DOHH2 (cell line): ENCODE measurements around the gene TIAM2.
"Not testable (repeated sequence)": the region's sequence is repeated elsewhere in the genome, so short reads cannot be mapped to it uniquely, and the experiment has no call there.

ENCODE experiments used
- H3F3A ChIP-seq: fragments of 200-600 bp; sonication (generic), shearing (Covaris generic); 2 replicates; pipeline ENCODE4 v1.6.0; 2016; ENCODE audit warnings: antibody characterized with exemption, mild to moderate bottlenecking; ENCODE audit not compliant: control insufficient read depth, insufficient read depth
- H3K27ac ChIP-seq: fragments of 200-600 bp; sonication (generic); 2 replicates; pipeline ENCODE4 v1.5.1; 2014; ENCODE audit warnings: low read depth, mild to moderate bottlenecking, low read length, moderate library complexity
- H3K27me3 ChIP-seq: fragments of 200-600 bp; sonication (generic); 2 replicates; pipeline ENCODE4 v1.6.1; 2014; ENCODE audit warnings: mild to moderate bottlenecking, low read length, mixed read lengths; ENCODE audit not compliant: control insufficient read depth
- H3K36me3 ChIP-seq: fragments of 200-600 bp; sonication (generic); 2 replicates; pipeline ENCODE4 v1.6.1; 2014; ENCODE audit warnings: mild to moderate bottlenecking, low read length, moderate library complexity, mixed read lengths; ENCODE audit not compliant: control insufficient read depth
- H3K4me1 ChIP-seq: fragments of 200-600 bp; sonication (generic); 2 replicates; pipeline ENCODE4 v1.6.1; 2014; ENCODE audit warnings: mild to moderate bottlenecking, low read length, mixed read lengths; ENCODE audit not compliant: control insufficient read depth
- H3K4me2 ChIP-seq: fragments of 200-600 bp; sonication (generic); 2 replicates; pipeline ENCODE4 v1.6.0; 2014; ENCODE audit warnings: mild to moderate bottlenecking, low read length, moderate library complexity
- H3K4me3 ChIP-seq: fragments of 200-600 bp; sonication (generic); 2 replicates; pipeline ENCODE4 v1.5.1; 2014; ENCODE audit warnings: mild to moderate bottlenecking, low read length, mixed read lengths
- H3K79me2 ChIP-seq: fragments of 200-600 bp; sonication (generic); 2 replicates; pipeline ENCODE4 v1.6.1; 2014; ENCODE audit warnings: mild to moderate bottlenecking, low read length, mixed read lengths; ENCODE audit not compliant: control insufficient read depth
- H3K9me2 ChIP-seq: fragments of 200-600 bp; sonication (generic); replicated peaks from 2 replicates; pipeline ENCODE4 v1.6.1; 2014; ENCODE audit warnings: mild to moderate bottlenecking, low read length, mixed read lengths; ENCODE audit not compliant: control insufficient read depth
- H3K9me3 ChIP-seq: fragments of 200-600 bp; sonication (generic); 2 replicates; pipeline ENCODE4 v1.6.1; 2014; ENCODE audit warnings: antibody characterized with exemption, low read length, mixed read lengths; ENCODE audit not compliant: control insufficient read depth, insufficient read depth
- H4K20me1 ChIP-seq: fragments of 200-600 bp; sonication (generic); 2 replicates; pipeline ENCODE4 v1.6.0; 2014; ENCODE audit warnings: low read depth, mild to moderate bottlenecking, antibody characterized with exemption, low read length, moderate library complexity; ENCODE audit not compliant: control insufficient read depth, insufficient read depth
- CTCF ChIP-seq: fragments of 200-600 bp; sonication (generic); IDR thresholded peaks from one replicate; pipeline ENCODE4 v1.5.1; 2014; ENCODE audit warnings: antibody characterized with exemption, mild to moderate bottlenecking, low read depth, low read length; ENCODE audit not compliant: poor library complexity, severe bottlenecking
- EZH2phosphoT487 ChIP-seq: fragments of 200-600 bp; sonication (generic); IDR thresholded peaks from 2 replicates; pipeline ENCODE4 v1.6.1; 2017; ENCODE audit warnings: borderline replicate concordance, mild to moderate bottlenecking, antibody characterized with exemption, low read length, moderate library complexity, mixed read lengths

TIAM2 gene

GRCh38 chr6:155100087-155100486 lies 105.0 kb downstream of the TIAM2 start:
- no peaks in the 10 kb centered on the region for H3K9me3 ChIP-seq
- H3K36me3 ChIP-seq, result no peaks in the 10 kb centered on the region
- H3K27me3 ChIP-seq, result peaks cover 20% of the 10 kb centered on the region
- no peak overlapping the region for H3K4me3 ChIP-seq
- TF ChIP-seq CTCF (no peak), EZH2phosphoT487 (no peak)
- no peak overlapping the region for H3K4me2 ChIP-seq
- no peak overlapping the region for H3K27ac ChIP-seq
- no peaks in the 10 kb centered on the region for H4K20me1 ChIP-seq
- no peaks in the 10 kb centered on the region for H3F3A ChIP-seq
- no peaks in the 10 kb centered on the region for H3K79me2 ChIP-seq
- H3K9me2 ChIP-seq, result no peaks in the 10 kb centered on the region
- H3K4me1 ChIP-seq, result no peaks in the 10 kb centered on the region

GRCh38 chr6:155100591-155100990 lies 105.5 kb downstream of the TIAM2 start:
- no peaks in the 10 kb centered on the region for H4K20me1 ChIP-seq
- H3K36me3 ChIP-seq, result no peaks in the 10 kb centered on the region
- no peak for TF ChIP-seq EZH2phosphoT487
- no peak for TF ChIP-seq CTCF
- peaks cover 20% of the 10 kb centered on the region for H3K27me3 ChIP-seq
- no peak overlapping the region for H3K4me3 ChIP-seq
- H3K4me1 ChIP-seq, result no peaks in the 10 kb centered on the region
- no peak overlapping the region for H3K4me2 ChIP-seq
- H3K9me2 ChIP-seq, result no peaks in the 10 kb centered on the region
- no peak overlapping the region for H3K27ac ChIP-seq
- no peaks in the 10 kb centered on the region for H3F3A ChIP-seq
- no peaks in the 10 kb centered on the region for H3K79me2 ChIP-seq
- no peaks in the 10 kb centered on the region for H3K9me3 ChIP-seq

- H3K79me2 ChIP-seq, H3K9me3 ChIP-seq, H3K4me3 ChIP-seq, H3K9me2 ChIP-seq, H3F3A ChIP-seq, H4K20me1 ChIP-seq, H3K27ac ChIP-seq, H3K36me3 ChIP-seq, H3K4me2 ChIP-seq, H3K4me1 ChIP-seq: not testable (repeated sequence)
- peaks cover 34% of the 10 kb centered on the region for H3K27me3 ChIP-seq
These were observed 108.0 kb downstream of the TIAM2 start for GRCh38 chr6:155103083-155103645.

- H3K27ac ChIP-seq, result no peak overlapping the region
These were observed 108.8 kb downstream of the TIAM2 start for GRCh38 chr6:155103816-155104366.

More at GRCh38 chr6:155103816-155104366, 108.8 kb downstream of the TIAM2 start:
- Histone ChIP-seq H3K4me2 (no peak overlapping the region), H4K20me1 (no peaks in the 10 kb centered on the region), H3K79me2 (no peaks in the 10 kb centered on the region), H3K27me3 (peaks cover 39% of the 10 kb centered on the region), H3K4me3 (no peak overlapping the region), H3F3A (no peaks in the 10 kb centered on the region), H3K9me3 (no peaks in the 10 kb centered on the region), H3K36me3 (no peaks in the 10 kb centered on the region), H3K4me1 (no peaks in the 10 kb centered on the region), H3K9me2 (no peaks in the 10 kb centered on the region)
- TF ChIP-seq CTCF (no peak), EZH2phosphoT487 (no peak)
